HTR-8/SVneo (cell line): ENCODE measurements around the gene AXIN1.
"Not testable (repeated sequence)": the region's sequence is repeated elsewhere in the genome, so short reads cannot be mapped to it uniquely, and the experiment has no call there.

ENCODE experiments used
- DNase-seq: peaks from one replicate; pipeline ENCODE4 v3.0.0; 2011; ENCODE audit warnings: low spot score, mixed read lengths; ENCODE audit not compliant: insufficient read length
- FAIRE-seq: peaks from 2 replicates; lab custom pipeline; 2011; peaks lifted over from hg19 to GRCh38; lab: Jason Lieb, UNC

AXIN1 gene

GRCh38 chr16:381789-382717, 29.5 kb upstream of the AXIN1 start, which contains the start of gene PGAP6:
PGAP6 (minus strand) TSS chr16:381978; CDS start chr16:381821, 157 bp downstream.
- DNase-seq (peak; percentile 61), FAIRE-seq (peak; percentile 20)

GRCh38 chr16:381012-381788, 28.7 kb upstream of the AXIN1 start:
- no peak for FAIRE-seq
- DNase-seq, result no peak

GRCh38 chr16:380762-381011, 28.2 kb upstream of the AXIN1 start:
- DNase-seq (no peak), FAIRE-seq (peak; percentile 44)

DNA sequence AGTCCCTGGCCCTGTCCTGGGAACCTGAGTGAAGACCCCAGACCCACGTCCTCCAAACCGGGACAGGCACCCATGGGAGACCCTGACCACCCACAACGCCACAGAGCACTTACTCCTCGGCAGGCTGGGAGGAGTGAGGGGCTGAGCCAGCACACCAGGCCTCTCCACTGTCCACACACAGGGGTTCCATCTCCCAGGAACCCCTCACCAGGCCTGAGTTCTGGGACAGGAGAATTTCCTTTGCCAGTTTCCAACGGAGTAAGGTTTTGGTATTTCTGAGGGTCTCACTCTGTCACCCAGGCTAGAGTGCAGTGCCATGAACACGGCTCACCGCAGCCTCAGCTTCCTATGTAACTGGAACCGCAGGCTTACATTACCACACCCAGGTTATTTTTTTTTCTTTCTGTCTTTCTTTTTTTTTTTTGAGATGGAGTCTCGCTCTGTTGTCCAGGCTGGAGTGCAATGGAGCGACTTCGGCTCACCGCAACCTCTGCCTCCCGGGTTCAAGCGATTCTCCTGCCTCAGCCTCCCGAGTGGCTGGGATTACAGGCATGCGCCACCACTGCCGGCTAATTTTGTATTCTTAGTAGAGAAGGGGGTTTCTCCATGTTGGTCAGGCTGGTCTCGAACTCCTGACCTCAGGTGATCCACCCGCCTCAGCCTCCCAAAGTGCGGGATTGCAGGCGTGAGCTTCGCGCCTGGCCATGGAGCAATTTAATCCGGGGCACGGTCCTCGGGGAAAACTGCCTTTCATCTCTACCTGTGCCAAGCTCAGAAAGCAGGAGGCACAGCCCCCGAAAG, 27.6 kb upstream of the AXIN1 start:
- DNase-seq, result no peak
- no peak for FAIRE-seq

DNA sequence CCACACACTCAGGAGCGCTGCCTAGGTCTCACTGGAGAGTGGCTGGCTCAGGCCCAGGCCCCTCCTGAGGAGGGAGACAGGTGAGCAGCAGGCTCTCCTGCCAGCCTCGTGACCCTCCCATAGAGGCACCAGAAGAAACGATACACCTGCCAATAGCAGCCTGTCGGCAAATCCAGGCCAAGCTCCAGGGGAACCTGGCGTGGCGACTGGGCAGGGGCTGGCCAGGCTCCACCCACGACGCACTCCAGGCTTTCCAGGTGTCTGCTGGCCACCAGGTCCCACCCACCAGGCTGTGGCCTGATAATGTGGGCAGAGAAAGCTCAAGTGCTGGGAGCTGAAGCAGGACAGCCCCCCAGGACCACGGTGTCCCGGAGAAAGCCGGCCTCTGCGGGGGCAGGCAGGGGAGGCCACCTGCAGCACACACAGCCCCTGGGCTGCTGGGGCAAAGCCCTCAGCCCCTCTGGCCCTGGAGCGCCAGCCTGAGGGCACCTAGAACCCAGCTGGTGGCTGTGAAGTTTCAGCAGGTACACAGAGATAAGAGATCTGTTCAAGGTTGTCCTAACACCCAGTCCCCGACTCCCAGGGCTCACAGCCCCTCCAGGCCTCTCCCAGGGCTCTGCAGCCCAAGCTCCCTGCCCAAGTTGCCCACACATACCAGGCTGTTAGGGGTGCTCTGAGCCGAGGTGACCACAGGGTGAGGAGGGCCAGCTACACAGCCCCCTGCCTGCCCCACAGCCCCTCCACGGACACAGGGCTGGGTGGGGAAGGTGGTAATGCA, 26.8 kb upstream of the AXIN1 start:
- DNase-seq (no peak), FAIRE-seq (no peak)

- FAIRE-seq (no peak), DNase-seq (no peak)
Observed at GRCh38 chr16:378821-379182, 26.3 kb upstream of the AXIN1 start.

- not testable (repeated sequence) for DNase-seq
- FAIRE-seq, result peak; percentile 97
Observed at GRCh38 chr16:378113-378820, 25.7 kb upstream of the AXIN1 start.

DNA sequence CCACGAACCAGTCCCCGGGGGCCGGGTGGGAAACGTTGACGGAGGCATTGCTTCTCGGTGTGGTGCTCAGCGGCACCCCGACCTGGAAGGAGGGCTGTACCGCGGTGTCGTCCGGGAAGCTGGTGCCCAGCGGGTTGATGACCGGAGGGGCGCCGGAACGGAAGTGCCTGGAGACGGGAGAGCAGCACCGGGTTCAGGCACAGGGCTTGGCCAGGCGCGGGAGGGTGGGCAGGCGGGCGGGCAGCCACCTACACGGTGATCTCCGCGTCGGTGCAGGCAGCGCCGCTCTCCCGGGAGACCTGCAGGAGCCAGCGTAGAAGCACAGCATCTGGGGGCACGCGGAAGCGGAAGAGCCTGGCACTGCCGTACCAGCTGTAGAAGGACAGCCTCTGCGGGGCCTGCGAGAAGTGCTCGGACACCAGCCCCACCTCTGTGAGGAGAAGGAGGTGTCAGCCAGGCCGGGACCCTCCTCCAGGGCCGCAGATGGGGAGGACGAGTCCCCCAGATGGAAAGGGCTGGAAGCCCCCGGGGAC, 25.0 kb upstream of the AXIN1 start:
- FAIRE-seq, result no peak
- DNase-seq, result no peak

DNA sequence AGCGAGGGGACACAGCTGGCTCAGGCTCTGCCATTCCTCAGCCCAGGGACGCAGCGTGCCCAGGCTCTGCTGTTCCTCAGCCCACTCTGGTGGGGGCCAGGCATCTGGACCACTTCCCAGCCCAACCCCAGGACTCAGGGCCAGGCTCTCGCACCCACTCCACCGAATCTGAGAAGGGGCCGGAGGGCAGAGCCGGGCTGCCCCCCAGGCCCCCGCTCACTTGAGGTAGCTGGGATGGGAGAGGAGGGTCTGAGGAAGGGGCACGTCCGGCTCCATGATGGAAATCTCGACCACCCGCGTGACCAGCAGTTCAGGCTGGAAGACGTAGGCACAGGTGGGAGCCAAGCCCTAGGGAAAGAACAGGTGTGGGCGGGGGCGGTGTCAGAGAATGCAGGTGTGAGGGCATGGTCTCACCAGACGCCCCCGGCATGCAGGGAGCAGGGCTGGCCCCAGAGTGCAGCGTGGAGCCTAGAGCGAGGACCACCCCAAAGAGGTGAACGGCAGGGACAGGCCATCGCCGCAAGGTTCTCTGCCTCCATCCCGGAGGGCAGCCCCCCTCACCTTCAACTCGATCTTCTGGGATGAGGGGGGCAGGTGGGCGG, 24.4 kb upstream of the AXIN1 start:
- DNase-seq, result no peak
- FAIRE-seq, result no peak

DNA sequence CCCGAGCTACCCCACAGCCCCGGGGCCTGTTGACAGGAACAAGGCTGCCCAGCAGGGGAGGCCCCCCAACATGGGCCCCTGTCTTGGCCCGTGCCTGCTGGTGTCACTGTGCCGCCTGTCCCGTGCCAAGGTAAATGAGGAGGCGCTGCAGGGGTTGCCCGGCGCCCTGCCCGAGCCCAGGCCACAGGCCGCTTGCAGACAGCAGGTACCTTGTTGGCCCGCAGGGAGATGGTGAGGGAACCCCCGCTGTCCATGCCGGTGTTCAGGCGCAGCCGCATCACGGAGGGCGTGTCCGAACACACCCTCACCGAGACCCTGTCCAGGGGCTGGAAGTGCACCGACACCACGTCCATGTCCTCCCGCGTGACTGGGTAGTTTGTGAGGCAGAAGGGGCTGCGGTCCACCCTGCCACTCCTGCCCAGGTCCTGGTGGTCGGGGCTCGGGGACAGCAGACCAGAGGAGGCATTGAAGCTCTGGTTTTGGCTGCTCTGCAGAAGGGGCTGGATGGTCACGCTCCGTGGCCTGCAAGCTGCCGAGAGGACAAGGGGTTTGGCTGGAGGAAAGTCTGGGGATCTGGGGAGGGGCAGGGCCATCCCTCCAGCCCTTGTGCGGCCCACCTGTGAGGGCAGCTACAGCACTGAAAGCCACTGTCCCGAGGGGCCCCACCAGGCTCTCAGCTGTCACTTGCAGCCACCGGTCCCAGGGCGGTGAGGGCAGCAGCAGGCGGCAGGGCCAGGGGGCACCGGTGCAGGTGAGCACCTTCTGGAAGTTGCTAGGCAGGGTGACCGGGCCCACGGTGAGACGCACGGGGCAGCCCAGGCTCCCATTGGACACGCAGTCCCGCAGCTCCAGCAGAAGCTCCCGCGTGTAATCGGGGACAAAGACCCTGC, 23.6 kb upstream of the AXIN1 start:
- no peak for DNase-seq
- FAIRE-seq, result no peak

- FAIRE-seq, result no peak
- DNase-seq, result no peak
Observed at GRCh38 chr16:375212-375611, 22.7 kb upstream of the AXIN1 start.

DNA sequence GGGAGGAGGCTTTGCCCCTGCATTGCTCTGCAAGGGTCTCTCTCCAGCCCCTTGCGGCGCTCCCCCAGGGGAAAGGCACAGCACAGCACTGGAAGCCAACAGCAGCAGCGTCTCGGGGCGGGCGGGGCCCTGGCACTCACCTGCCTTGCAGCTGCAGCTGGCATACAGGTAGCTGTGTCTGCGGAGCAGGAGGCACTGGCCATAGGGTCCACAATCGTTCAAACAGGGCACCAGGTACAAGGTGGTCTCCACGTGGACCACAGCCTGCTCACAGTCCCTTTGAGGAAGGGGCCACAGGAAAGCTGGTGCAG, 22.0 kb upstream of the AXIN1 start:
- FAIRE-seq (no peak), DNase-seq (no peak)

GRCh38 chr16:373848-374615, 21.5 kb upstream of the AXIN1 start:
- no peak for DNase-seq
- FAIRE-seq, result no peak

DNA sequence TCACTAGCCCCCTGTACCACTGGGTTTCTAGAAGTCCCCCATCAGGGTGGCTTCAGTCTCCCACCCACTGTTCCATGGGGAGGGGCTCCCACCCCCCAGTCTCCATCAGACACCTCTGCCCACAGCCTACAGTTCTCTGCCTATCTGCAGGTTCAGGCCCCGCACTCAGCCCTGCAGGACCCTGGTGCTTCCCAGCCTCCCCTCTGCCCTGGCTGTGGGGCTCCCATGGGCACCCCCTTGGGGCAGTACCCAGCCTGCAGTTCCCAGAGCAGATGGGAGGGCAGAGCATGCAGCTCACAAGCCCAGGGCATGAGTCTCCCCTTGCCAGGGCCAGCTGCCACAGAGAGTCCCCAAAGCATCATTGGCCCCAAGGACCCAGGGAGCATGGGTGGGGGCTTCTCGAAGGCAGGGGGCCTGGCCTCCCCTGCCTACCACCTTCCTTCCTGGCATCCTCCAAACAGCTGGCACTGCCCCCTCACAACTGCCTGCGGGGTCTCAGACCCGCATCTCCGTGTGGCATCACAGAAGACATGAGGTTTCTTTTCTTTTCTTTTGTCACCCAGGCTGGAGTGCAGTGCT, 20.6 kb upstream of the AXIN1 start:
- DNase-seq (no peak), FAIRE-seq (no peak)

- FAIRE-seq (no peak), DNase-seq (no peak)
Observed at GRCh38 chr16:372302-372983, 19.9 kb upstream of the AXIN1 start.

DNA sequence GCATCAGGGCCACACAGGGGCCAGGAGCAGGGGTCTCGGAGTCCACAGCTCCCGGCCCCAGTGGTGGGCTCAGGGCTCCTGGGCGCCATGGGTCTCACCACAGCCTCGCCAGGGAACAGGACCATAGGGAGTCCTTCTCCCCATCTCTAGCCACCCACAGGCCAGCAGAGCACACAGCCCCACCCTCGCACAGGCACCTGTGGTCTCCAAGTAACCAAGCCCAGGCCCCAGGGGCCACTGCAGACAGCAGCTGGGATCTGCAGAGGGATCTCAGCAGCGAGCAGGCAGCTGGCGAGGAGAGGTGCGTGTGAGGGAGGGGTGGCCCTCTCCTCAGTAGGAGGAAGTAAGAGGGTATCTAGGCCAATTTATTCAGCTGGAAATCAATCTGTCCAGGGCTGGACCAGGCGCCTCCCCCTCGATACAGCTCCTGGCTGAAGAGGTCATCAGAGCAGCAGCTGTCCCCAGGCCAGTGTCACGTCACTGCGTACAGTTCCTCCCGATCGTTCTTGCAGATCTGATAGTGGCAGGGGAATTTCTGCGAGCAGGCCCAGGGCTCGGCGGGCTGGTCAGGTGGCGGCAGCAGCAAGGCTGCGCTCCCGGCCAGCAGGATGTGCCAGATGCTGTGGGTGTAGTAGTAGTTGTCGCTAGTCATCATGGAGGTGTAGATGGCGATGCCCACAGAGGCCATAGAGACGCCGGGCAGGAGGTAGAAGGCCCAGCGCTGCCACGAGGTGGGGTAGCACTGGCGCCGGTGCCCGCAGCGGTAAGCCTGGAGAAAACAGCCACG, 19.2 kb upstream of the AXIN1 start:
- FAIRE-seq (no peak), DNase-seq (no peak)
